Stimulated activated CD4-positive, alpha-beta T cell treated with anti-CD3 and anti-CD28 coated beads, Interleukin-2, amount 100 ng/mL, for 4 hours (primary cell): ENCODE results near the gene URAD.

Experiments
- DNase-seq: peaks from one replicate; pipeline ENCODE4 v3.0.0-alpha.2; 2020; ENCODE audit warnings: low read depth

The URAD gene

DNA sequence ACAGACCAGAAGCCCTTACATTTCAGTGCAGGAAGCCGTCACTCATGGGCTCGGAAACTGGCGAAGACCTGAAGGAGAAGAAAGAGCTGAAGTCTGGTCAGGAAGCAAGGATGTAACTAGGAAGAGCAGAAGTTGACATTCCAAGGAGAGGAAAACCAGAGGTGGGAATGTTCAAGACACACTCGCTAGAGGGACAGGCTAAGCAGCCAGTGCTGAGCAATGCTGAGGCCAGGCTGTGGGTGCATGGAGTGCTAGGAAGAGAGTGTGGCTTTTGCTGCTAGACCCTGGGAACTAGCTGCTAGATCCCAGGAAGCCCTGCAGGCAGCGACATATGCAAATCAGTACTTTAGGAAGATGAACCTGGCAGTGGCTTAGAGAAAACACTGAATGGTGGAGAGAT is 12.1 kb upstream of the URAD start:
- no peak for DNase-seq

DNA sequence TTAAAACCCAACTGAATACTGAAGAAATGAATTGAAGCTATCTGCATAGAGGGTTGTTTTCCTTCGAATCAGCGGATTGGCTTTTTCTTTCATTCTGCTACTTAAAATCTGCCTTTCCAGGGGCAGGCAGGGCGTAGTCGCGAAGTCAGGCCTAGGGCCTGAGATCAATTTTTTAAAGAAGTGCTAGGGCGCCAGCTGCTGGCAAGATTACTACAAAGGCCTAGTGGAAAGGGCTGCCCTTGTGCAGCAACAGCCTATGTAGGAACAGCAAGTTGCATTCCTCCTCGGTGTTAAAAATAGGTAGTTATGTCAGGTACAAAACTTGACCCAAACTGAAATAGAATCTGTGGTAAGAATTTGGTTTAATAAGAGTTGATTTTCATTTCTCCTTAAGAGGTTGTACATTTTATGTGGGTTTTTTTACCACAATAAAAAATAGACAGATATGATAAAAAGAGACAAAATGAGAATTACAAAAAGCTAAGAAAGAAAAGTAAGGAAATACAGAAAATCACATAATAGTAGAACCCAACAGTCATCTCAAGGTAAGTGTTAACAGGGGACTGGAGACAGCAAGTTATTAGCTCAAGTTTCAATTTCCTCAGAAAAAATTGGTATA is 9.5 kb upstream of the URAD start:
- no peak for DNase-seq

DNA sequence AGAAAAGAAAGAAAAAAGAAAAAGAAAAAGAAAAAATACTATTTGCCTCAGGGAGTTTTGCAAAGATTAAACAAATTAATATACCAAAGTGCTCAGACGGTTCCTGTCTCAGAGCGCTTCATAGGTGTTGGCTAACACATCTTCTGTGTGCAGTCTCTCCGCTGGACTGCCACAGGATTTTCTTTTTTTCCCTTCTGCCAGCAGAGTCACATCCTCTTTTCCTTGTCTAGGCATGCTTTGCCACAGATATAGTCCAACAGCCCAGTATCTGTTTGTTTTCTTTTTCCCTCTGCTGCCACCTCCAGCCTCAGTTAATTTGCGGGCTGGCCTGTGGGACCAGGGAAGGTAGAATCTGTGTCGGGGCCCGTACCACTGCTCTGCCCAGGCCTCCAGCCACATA is 3.4 kb upstream of the URAD start:
- DNase-seq = no peak

DNA sequence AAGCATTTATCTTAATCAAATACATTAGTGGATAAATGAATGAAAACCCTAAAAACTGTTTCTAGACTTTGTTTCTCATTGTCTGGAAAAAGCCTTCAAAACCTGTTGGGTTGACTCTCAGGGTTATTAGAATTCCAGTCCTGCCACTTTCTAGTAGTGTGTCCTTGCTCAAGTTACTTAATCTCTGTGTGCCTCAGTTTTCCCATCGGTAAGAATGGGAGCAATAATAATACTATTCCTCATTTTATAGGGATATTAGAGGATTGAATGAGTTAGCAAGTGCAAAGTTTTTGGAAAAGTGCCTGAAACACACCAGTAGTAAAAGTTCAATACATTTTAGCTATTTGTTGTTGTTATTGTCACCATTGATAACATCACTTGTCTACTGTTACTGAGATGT is 2.9 kb downstream of the URAD start:
- no peak for DNase-seq

DNA sequence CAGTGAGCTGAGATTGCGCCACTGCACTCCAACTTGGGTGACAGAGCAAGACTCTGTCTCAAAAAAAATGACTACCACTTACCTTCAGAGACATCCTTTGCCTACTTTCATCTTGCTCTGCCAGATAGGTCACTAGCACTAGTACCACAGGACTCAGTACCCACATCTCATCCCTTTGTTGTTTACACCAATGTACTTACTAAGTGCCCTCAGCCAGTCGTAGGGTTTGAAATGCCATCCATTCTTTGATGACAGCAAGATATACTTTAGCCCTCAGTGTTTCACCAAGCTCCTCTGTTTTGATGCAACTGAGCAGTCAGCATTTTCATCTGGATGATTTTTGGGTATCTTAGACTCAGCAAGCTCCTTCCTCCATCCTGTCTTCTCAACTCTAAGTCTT is 6.1 kb downstream of the URAD start:
- DNase-seq = no peak

DNA sequence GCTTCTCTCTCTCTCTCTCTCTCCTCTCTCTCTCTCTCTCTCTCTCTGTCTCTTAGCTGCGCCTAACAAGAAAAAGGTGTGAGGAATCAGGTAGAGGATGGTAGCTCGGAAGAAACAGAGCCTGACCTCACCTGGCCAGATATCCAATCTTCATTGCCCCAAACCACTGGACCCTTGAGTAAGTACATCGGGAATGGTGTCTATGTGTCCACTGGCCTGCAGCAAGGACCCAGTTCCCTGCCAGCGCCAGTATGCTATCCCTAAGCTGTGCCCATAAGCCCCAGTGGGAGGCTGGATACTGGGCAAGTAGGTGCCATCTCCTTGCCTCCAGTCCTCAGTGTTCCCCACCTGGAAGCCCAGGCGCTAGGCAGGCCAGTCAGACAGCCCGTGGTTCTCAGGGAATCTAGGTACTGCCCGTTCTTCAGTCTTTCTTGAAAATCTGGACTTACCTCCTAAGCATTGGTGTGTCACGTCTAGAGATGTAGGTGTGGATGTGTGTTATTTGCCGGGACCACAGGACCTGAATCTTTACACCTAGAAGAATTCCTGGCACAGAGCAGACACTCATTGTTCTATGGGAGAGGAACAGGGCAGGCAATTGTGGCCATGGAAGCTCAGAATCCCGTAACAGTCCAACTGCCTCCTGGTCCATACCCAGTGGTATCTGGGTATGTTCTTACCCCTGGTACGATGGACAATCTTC is 7.3 kb downstream of the URAD start:
- DNase-seq = no peak

DNA sequence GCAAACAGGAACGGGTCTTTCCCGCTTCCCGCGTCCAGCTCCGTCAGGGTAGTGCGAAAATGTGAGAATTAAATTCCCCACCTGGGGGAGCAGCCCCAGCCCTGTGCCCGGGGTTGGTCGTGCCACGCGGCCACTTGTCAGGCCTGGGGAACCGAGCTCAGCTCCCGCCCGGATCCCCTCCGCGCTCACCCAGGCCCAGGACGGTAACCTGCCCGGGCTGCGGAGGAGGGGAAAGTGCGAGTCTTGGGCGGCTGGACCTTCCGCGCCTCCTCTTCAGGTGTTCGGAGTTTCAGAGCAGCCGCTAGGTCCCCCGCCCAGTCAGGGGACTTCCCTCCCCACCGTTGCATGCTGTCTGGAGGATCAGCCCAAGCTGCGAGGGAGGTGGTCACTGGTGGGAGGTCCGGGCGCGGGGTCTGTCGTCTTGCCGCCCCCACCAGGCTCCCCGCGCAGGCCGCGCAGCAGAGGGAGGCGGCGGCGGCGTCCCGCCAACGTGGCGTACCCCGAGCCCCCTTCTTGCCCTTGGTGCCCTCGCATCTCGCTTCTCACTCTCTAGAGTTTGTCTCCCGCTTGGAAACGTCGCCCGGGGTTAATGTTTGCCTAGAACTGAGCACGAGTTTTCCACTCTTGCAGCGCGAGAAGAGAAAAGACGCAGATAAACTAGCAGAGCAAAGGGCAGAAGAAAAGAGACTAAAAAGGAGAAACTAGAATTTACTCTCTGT is 8.1 kb downstream of the URAD start:
- DNase-seq = no peak

DNA sequence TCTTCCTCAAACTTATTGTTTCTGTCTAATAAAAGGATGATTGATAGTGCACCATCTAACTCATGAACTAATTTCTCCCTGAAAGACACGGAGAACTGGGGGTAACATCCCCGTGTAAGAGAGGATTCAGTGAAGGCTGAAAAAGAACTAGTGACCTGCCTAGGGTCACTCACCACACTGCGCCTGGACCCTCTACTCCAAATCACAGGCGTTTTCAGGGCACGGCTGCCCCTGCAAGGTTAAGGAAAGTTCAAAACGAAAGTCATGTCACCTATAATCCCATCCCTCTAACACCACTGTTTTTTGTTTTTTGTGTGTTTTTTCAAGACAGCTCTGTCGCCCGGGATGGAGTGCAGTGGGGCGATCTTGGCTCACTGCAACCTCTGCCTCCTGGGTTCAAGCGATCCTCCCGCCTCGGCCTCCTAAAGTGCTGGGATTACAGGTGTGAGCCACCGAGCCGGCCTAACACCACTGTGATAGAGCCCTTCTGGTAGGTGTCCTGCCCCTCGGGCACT is 8.7 kb downstream of the URAD start:
- no peak for DNase-seq

DNA sequence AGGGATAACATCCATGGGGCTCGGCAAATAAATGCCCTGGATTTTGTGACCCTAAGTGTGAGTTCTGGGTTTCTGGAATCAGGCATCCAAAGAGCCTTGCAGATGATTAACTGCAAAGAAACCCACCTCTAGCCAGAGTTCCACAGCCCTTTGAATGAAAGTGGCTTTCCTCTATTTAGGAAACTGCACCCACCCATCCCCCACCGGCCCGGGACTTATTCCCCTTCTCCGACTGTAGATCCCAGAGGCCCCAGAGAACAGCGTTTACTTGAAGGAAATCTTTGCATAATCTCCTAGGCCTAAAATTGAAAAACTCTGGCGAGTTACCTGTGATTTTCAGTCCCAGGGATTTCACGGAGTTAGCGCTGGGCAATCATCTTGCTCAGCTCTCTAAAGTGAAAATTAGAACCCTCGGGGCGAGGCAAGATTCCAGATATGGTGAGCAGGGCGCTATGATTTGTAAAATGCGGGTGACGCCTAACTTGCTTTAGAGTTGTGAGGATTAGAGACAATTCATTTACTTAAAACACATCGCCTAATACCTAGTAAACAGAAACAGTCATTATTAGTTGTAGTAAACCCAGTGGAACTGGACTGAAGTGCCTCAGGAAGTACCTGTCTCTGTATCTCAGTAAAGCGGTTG is 9.4 kb downstream of the URAD start:
- no peak for DNase-seq

DNA sequence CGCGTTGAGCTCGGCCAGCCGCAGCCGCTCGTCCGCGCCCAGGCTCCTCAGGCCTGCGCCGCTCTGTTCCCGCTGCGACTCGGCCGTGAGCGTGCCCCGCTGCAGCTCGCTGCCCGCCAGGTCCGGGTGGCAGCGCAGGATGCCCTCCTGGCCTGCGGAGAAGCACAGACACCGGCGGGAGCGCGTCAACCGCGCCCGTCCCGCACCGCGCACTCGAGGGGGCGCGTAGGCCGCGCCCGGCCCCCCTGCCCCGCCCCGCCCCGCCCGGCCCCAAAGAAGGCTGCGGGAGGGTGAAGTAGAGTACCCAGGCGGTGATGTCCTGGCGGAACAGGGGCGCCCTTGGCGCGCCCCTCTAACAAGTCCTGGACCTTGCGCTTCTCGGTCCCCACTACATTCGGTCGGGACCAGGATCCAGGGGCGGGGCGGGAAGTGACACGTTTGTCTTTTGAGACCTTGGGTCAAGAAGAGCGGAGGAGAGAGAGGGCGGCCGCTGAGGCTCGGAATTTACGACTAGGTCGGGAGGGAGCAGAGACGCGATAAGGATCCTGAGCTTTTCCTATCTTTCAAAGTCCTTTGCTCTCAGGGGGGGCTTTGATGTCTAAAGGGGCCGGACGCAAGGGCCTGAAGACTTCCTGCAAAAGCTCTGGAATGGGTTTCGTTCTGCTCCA is 10.1 kb downstream of the URAD start:
- no peak for DNase-seq

DNA sequence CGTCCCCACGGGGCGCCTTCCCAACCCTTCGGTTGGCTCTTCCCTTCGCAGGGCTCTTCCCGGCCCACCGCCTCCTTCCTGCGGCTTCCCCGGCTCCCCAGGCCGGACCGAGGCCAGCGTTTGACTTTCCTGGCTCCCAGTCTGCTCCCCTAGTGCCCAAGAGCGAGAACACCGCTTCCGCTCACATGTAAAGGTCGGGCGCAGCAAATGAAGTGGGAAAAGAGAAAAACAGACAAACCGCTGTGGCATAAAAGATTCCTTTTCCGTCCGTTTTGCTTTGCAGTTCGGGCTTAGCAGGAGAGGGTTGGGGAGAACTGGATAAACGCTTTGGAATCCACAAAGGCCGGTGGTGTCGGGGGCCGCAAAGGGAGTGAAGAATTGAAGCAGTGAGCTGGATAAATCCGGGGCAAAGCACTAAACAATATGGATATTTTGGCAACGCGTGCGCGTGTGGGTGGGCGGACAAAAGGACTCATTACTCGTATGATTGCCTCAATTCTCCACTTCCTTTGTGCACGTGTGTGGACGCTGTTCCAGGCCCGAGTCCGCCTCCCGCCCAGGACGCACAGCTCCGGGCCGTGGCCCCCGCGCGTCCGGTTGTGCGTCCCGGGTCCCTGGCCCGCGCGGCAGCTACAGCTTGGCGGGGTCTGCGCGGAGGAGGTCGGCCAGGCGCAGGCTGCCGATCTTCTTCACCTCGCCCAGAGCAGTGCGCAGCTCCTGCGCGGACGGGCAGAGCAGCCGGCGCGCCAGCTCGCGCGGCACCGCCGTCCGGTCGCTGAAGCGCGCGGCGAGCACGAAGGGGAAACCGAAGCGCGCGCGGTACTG is 10.8 kb downstream of the URAD start:
- DNase-seq = no peak

DNA sequence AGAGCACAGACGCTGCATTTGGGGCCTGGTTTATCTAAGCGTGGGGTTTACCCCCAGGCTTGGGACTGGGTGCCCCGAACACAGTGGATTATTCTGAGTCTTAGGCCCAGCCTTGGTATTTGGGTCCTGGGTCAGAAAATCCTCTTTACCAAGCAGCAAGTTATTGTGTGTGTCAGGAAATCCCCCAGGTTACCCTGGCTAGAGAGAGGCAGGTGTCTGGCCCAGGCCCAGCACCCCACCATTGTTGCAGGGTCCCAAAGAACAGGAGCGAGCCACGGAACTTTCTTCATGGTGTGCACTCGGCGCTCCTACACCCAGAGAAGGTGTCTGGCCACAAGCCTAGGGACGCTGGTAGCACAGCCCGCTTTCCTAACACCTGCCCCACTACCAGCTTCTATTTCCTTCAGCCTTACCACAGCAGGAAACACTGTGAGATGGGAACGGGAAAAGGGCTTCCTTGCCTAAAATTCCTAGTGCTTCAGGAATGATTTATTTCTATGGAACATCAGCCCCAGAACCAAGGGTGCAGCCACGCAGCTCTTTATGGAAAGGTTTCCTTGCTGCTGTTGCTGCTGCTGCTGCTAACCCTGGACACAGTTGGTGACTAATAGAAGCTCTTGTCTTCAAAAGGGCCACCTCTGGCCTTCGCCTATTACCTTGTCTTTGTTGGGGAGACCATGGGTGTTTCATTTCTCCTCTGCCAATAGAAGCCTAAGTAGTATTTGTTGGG is 12.0 kb downstream of the URAD start:
- no peak for DNase-seq

DNA sequence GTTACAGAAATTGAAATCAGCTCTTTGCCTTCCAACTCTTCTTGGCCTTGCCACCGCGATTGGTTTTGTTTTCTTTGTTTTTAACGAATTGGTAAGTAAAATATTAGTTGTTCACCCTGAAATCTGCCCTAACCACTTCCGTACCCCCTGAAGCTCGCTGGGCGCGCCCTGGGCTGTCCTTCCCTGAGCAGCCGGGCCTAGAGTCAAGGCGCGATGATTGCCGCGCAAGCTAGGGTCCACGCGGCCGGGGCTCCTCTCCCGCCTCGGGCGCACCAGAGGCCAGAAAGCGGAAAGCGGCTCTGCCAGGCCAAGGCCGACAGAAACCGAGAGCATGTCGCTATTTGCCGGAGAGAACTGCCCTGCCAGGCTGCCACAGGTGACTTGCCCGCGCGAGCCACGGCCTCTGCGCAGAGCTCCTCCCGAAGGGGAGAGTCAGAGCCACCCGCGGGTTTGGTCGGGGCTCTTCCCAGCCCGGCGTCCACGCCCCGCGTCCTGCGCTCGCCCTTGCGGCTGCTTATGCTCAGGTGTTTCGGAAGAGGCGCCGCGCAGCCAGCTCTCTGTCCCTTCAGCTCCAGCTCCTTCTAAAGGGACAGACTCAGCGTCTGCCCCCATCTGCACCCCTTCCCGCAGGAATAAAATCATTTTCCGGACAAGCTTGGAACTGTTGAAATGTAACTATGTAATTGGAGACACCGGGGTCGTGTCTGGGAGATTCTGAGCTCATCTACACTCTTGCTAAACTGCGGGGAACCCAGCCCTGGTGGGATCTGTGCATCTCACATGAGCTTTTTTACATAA is 12.7 kb downstream of the URAD start:
- DNase-seq = no peak

DNA sequence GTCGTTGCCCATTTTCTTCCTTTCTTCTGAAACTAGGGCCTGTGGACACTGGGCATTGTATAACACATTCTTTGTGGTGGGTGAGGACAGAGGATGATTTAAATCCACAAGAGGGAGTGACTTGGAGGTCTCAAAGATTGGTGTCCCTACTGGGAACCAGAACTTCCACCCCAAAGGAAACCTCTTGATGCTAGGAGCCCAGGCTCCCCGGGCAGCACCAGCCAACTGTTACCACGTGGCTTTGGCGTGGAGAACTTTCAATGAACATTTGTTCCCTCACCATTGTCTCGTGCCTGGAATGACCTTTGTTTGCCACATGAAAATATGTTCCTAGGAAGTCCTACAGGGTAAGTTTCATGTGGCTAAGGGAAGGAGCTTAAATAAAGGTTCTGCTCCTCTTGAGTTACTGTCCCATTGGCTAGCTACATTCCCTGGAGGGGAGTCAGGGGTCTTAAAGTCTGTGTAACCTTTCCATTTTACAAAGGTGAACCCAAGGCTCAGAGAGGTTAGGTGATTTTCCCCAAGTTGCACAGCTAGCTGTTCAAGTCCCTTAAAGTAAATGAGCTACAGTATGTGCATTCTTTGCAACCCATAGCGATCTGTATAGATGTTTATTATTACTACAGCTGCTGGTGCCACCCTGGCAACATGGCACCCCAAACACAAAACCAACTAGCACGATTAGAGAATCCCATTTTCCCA is 14.4 kb downstream of the URAD start:
- no peak for DNase-seq

DNA sequence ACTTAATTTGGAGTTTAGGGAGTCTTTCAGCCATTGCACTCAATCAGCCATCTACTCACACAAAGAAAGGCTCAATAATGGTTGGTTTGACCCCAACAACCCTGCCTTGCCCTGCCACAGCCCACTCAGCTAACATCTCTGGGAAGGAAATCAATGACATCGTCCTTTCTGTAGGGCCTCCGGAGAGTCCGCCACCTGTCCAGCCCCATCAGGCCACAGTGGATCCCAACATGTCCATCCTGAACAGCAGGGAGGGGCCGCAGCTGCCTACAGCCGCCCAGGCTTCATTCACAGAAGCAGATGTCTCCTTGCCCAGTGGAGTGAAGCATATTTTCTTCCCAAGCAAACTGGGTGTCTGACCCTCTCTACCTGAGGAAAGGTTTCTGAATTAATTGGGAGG is 15.2 kb downstream of the URAD start:
- no peak for DNase-seq

DNA sequence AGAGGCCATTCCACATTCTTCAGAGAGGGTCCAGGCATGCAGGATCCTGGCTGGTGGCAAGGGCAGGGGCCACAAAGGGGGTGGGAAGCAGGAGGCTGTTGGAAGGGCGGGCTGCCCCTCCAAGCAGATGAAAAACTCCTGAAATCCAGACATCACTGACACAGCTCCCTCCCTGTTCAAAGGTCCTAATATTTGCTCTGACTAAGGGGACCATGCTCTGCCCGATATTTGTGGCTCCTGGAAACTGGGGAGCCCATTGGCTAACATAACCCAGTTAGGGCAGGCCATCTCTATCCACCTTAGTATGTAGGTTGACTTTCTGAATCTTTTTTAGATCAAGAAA is 16.0 kb downstream of the URAD start:
- no peak for DNase-seq

DNA sequence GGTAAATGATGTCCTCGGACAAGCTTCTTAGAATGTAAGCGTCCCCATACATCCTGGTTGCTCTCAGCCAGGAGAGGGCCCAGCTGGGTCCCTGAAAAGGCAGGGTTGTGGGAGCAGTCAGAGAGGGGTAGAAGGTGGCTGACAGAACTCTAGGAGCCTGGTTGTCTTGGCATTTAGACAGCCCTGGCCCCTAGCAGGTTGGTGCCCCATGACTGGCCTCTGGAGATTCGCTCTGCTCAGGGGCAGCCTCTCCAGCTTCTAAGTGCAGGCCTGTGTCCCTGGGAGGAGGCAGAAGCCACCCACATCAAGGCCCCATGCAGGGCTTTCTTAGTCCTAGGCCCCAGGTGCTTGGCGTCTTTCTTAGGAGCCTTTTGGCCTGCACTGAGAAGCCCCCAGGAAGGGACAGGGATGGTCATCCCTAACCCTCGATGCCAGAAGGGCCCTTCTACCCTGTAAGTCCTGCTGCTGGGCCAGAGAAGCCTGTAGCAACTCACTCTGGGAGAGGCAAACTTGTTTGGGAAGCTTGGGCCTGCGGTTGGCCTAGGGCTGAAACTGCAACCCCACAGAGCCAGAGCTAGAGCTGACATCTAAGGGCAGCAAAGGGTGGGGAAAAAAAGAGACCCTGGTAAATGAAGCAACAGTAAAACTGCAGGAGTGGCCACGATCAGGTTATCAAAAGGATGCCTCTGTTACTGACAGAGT is 16.6 kb downstream of the URAD start:
- no peak for DNase-seq

DNA sequence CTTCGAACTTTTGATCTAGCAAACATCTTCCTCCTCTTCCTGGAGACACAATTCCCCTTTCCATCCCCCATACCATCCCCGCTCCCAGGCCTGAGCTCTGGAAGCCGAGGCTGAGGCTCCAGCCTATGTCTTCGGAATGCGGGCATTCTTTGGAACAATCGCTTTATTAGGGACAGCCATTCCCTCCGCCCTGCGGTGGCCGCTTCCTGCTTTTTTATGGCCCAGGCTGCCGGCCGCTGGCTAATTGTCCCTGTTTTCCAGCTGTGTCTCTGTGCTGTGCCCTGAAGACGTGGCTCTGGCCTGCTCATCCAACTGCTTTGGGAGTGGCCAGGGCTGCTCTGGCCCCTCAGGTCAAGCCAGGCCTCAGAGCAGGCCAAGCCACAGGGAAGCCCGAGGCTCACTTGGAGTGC is 17.3 kb downstream of the URAD start:
- no peak for DNase-seq
